UCSD-AML1 (cell line): ENCODE measurements around the gene MAPK14.
A peak's percentile ranks its signal among the peaks of the same experiment; 100 is the strongest.

Experiments used
- DNase-seq: peaks from one replicate; lab custom pipeline; 2025; ENCODE audit not compliant: unreplicated experiment; lab: John Stamatoyannopoulos, UW

MAPK14 gene

DNA sequence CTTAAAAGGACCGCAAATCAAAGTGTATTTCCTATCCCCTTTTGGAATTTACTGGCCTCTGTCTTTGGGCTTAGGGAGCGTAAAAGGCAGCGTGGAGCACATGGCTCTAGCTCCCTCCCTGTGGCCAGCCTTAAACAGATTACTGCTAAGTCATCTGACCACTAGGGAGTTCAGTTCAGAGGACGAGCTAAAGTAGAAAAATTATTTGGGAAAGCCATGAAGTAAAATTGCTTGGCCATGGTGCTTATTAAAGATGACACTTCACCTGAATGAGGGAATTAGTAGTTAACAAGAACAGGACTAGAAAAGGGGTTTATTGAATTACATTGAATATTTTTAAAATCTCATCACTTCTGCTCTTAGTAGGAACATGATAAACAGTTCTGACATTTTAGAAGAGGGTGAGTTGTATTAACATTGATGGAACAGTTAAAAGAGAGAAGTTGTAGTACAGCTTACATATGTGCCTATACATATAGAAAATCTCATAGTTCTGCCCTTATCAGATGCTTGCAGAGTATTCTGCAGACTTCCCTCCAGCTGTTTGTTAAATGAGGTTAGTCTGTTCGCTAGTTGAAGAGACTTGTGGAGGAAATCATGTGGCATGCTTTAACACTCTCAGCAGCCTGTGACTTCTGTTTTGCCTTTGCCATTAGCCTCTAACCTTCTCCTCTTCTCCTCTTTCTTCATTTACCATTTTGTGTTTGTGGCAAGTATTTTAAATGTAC lies 71.5 kb downstream of the MAPK14 start:
- DNase-seq, result no peak

DNA sequence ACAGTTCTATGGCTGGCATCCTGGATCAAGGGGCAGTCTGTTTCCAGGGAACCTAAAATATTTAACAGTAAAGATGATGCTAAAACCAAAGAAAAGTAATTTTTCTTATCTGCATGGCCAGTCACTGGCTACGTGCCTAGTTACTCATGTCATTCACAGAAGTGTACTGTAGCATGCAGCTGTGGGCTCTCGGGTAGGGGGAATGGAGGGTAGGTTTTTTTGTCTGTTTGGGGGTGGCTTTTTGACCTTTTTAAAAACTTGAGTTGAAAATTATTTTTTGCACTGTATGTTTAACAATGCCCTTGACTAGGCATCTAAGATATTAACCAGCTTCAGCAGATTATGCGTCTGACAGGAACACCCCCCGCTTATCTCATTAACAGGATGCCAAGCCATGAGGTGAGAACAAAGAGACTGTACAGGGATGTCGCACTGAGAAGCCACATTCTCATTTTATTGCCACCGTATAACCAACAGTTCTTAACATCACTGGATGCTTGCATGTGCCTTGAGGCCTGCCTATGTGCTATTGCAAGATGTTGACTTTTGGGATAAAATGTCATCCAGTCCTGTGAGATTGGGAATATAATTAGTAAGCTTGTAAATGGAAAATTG lies 72.4 kb downstream of the MAPK14 start:
- DNase-seq, result no peak

DNA sequence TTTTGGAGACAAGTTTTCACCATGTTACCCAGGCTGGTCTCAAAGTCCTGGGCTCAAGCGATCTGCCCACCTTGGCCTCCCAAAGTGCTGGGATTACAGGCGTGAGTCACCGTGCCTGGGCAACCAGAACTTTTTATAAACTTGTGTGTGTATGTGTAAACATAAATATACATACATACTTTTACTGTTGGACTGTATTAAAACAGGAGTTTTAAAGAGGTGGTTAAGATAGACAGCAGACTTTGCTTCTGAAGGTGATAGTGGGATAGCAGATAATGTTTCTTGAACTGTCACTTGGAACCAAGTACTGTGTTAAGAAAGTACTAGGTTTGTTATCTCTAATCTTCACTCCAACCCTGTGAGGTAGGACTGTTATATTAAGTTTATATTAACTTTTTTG lies 74.1 kb downstream of the MAPK14 start:
- DNase-seq, result no peak

DNA sequence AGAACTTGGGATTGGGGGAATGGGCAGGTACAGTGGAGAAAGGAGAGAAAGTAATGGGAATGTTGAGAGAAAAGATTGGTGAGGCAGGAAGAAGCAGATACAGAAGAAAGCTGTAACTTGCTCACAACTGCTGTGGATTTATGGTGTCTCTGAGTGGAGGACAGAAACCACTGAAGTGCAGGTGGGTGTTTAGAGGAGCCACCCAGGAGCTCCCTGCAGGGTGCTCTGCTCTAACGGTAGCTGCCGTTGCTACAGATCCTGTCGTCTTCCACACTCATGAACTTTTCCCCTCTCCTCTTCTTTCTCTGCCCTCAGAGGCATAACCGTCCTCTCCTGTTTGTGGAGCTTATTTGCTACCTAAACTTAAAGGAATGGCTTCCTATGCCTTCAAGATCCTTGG lies 75.2 kb downstream of the MAPK14 start:
- DNase-seq, result no peak

DNA sequence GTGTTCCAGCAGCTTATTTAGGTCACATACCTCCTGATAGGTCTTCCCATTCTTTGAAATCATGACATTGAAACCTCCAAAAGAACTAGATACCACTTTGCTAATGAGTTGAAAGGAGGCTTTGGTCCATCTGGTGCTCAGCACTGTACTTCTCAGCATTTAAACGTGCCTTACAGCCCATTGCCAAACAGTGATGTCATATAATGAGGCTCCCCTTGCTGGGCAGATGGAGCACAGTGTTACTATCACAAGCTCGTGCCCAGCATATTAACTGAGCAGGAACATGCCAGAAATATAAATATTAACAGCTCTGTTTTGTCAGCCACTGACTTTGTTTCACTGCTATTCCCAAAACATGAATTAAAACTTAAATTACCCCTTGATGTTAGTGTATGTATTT lies 77.2 kb downstream of the MAPK14 start:
- DNase-seq, result no peak

DNA sequence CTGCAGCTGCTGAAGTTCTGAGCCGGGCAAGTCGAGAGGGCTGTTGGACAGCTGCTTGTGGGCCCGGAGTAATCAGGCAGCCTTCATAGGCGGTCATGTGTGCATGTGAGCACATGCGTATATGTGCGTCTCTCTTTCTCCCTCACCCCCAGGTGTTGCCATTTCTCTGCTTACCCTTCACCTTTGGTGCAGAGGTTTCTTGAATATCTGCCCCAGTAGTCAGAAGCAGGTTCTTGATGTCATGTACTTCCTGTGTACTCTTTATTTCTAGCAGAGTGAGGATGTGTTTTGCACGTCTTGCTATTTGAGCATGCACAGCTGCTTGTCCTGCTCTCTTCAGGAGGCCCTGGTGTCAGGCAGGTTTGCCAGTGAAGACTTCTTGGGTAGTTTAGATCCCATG lies 81.5 kb downstream of the MAPK14 start:
- no peak for DNase-seq

DNA sequence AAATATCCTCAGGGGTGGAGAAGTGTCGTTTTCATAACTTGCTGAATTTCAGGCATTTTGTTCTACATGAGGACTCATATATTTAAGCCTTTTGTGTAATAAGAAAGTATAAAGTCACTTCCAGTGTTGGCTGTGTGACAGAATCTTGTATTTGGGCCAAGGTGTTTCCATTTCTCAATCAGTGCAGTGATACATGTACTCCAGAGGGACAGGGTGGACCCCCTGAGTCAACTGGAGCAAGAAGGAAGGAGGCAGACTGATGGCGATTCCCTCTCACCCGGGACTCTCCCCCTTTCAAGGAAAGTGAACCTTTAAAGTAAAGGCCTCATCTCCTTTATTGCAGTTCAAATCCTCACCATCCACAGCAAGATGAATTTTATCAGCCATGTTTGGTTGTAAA lies 82.4 kb downstream of the MAPK14 start:
- DNase-seq, result no peak

DNA sequence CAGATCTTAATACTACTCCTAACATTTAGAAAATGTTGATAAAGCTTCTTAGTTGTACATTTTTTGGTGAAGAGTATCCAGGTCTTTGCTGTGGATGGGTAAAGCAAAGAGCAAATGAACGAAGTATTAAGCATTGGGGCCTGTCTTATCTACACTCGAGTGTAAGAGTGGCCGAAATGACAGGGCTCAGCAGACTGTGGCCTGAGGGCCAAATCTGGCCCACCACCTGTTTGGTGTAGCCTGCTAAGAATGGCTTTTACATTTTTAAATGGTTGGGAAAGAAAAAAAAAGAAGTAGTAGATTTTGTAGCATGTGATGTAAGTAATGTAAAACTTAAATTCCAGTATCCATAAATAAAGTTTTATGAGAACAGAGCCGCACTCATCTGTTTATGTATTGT lies 83.3 kb downstream of the MAPK14 start:
- DNase-seq, result no peak

DNA sequence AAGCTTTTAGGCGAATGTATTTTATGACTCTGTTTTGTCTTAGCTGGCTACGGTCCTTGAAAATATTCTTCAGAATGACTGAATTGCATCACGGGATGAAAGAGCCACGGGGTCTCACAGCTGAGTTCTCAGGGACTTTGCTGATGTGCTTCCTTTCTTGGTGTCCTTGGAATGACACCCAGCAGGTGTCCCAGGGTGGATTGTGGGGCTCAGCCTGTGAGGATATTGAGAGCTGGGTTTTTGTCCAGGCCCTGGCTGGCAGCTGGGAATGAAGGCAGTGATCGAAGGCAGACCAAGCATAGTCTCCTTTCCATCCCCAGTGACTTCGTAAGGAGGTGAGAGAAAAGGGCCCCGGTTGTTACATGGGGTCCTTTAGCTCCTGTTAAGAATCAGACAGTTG lies 83.9 kb downstream of the MAPK14 start:
- no peak for DNase-seq

DNA sequence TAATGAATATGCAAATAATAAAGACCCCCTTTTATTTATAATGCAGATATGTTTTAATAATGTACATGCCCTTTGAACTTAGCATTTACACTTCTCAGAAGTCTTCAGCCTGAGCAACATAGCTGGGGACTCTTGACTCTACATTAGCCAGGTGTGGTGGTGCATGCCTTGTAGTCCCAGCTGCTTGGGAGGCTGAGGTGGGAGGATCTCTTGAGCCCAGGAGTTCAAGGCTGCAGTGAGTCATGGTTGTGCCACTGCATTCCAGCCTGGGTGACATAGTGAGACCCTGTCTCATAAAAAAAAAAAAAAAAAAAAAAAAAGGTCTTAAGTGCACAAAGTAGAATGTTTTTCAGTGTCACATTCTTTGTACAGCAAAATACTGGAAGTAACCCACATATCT lies 85.4 kb downstream of the MAPK14 start:
- no peak for DNase-seq

DNA sequence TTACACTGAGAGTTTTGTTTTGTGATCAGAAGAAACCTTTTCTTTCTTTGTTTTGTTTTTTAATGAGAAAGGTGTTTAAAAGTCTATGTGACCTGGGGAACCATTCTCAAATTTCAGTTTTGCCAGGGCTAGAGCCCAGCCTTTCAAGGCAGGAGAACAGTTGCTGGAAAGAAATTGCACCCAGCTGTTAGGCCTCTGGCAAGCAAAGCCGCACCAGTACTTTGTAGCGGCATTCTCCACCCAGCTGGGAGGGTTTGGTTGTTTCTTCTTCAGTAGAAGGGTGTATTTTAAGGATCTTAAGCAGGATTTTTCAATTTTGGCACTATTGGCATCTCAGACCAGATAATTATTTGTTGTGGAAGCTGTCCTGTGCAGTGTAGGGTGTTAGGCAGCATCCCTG lies 86.1 kb downstream of the MAPK14 start:
- no peak for DNase-seq

DNA sequence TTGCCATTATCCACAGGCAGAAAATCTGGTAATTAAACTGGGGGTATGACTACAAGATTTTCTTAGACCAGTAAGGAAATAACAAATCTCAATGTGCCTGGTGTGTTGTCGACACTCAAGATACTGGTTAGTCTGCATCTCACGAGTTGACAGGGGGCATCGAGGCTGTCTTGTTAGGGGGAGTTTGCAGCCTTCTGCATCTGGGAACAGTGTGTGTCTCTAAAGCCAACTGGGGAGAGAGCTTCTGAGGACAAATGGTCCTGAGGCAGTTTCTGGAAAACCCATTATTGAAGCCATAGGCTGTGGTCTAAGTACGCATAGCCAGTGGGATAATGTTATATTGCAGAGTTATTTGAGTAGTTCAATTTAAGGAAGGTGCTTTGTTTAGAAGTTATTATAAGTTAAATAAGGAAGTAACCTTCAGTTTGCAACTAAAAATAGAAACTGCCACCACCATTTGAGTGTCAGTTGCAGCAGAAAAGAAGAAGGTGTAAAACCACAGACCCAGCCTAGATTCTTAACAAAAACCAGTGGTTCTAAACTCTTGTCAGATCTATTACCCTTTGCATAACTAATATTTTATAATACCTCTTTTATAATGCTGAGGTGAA lies 87.3 kb downstream of the MAPK14 start:
- no peak for DNase-seq

DNA sequence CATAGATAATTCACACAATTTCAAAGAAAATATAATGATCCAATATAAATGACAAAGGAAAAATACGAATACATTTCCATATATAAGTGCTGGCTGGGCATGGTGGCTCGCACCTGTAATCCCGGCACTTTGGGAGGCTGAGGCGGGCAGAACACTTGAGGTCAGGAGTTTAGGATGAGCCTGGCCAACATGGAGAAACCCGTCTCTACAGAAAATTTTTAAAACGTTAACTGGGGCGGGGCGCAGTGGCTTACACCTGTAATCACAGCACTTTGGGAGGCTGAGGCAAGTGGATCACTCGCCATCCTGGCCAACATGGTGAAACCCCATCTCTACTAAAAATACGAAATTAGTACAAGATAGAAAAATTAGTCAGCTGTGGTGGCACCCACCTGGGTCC lies 87.8 kb downstream of the MAPK14 start:
- no peak for DNase-seq

DNA sequence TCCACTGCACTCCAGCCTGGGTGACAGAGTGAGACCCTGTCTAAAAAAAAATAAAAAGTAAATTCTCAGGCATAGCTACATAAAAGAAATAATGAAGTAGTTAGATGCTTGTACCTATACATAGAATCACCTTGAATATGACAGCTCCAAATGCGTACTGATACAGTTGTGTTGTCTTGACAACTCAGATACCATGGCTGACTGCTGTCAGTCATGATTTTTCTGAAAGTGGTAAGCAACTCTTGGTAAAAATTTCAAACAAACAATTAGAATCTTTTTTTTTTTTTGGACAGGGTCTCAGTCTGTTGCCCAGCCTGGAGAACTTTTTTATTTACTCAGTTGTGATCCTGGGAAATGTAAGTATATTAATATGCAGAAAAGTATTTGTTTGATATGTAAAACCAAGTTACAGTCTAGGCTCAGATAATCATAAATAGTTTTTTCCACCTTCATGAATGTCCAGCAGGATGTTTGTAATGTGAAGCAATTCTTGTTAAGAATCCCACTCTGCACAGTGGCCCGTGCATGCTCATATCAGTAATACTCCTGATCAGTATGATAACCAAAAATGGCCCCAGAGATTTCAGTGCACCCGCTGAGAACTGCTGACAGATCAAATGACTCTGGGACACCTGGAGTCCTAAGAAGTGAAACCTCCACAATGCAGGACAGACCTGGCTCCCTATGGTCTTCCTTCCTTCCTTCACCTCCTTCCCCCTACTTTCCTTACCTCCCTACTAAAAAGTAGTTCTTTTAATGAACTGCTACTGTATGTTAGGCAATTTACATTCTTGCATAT lies 88.7 kb downstream of the MAPK14 start:
- DNase-seq, result no peak

DNA sequence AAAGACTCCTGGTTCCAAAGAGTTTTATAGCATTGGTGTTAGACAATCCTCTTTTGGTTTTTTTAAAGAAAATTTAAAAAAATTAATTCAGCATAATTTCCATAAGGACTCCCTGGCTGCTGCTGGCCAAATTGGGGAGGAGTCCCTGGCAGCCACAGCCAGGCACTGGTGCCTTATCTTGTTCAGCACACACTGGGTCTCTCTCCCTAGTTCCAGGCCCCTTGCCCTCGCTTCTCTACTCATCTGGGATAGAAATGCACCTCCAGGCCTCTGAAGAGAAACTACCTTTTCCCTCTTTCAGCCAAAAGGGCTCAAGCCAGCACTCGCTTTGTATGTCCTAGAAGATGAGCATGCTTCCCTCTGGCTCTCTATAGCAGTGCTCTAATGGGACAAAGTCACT lies 89.3 kb downstream of the MAPK14 start:
- no peak for DNase-seq

DNA sequence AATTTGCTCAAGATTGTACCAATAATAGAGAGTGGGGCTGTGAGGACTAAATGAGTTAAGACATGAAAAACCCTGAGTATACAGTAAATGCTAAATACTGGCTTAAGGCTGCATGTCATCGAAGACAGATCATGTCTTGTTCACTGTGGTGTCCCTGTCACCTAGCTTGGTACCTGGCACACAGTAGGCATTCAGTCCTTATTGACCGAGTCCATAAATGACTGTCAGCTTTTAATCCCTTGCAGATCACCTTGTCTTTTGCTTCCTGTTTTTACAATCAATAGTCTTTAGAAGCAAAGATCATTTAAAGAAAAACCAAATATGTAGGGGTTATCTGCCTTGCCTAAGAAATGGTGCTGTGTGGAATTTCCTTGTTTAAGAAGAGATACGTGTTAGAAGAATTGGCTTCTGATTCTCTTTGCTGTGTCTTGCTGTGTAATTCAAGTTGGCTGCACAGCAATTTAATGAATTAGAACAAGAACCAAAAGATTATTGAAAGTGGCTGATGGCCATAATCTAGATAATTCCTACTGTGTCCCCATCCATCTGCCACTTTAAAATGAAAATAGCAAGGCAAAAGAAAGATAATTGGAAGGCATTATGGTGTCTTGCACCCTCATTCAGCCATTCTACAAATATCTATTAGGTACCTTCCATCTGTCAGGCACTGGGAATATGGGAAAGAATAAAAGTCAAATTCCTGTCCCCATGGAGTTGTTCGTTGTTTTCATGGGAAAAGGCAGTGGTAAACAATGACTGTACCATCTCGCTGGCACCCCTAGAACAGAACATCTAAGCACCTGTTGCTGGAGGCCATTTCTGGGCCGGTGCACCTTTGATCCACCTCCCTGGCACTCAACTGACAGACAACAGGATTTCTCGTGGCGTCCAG lies 90.3 kb downstream of the MAPK14 start:
- no peak for DNase-seq

DNA sequence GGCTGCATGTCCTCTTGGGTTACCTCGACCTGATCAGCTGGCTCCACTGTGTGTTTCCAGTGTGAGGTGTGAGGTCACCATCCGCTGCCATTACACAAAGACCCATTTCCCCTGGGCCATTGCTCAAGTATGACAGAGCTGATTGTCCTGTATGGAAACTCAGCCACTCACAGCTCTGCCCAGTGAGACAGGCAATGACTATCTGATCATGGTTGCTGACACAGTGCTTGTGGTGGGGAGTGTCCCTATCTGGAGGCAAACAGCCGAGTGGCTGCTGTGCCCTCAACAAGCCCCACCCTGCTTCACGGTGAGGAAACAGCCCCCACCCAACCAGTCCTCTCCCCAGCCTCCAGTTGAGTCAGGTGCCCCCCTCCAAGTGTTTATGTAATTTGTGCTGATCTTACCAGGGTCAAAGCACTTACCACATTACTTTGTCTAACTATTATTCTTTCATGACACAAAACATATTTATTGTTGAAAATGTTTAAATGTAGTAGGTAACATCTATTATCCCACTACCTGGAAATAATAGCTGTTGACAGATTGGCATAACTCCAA lies 91.0 kb downstream of the MAPK14 start:
- peak; percentile 61 for DNase-seq

DNA sequence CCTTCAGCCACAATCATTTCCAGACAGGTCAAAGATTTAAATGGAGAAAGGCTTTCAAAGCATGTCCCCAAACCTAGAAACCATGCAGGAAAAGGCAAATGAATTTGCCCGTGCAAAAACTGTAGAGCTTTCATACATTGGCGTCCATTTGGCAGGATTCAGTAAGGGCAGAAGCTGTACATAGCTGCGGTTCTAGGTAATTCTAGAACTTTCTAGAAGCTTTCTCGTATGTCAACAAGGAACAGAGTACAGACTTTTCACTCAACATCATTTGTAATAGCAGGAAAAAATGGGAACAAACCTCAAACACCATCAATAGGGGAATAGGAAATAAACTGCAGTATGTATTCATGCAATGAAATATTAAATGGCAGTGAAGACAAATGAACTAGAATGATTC lies 91.6 kb downstream of the MAPK14 start:
- DNase-seq, result no peak

DNA sequence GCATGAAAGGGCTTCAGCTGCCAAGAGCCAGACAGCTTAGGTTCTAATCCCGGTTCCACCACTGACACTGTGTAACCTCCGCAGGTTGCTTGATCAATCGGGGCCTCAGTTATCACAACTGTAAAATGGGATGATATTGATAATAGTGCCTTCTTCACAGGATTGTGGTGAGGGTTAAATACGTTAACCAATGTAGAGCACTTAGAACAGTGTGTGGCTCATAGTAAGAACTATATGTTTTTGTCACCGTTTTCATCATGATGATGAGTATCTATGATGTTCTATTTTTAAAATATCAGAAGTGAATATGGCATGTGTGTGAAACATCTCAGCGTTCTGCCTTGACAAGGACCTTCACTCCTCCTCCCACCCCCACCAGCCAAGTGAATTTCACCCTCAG lies 92.4 kb downstream of the MAPK14 start:
- no peak for DNase-seq

DNA sequence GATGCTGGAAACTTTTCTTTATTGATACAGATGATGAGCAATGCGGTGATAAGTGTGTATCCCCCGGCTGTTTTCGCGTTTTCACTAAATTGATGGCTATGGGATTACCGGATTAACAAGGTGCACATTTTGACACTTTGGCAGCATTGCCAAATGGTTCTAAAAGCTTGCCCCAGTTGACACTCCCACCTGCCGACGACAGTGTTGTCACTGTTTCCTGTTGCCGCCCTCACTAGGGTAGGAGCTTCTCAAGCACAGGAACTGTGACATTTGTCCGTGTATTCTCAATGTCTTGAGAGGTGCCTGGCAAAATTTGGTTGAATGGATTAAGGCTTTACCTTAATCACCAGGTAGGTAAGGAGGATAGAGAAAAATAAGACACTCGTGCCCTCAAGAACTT lies 92.9 kb downstream of the MAPK14 start:
- no peak for DNase-seq
